NB4 (cell line): Measurements from ENCODE around the gene IDUA.

Experiments used
- DNase-seq: peaks from one replicate; pipeline ENCODE4 v3.0.0; 2010; ENCODE audit warnings: low read depth
- H3K4me3 ChIP-seq: one replicate; pipeline ENCODE4 v1.5.1; 2011; ENCODE audit warnings: mild to moderate bottlenecking, low read depth, low read length, moderate library complexity
- MAX ChIP-seq: IDR thresholded peaks from 2 replicates; pipeline ENCODE4 v1.6.1; 2011; ENCODE audit warnings: low read depth, low read length
- MYC ChIP-seq: IDR thresholded peaks from 2 replicates; pipeline ENCODE4 v1.6.1; 2011; ENCODE audit warnings: low read depth, low read length
- POLR2A ChIP-seq: IDR thresholded peaks from 2 replicates; pipeline ENCODE4 v1.6.1; 2011; ENCODE audit warnings: mild to moderate bottlenecking; ENCODE audit not compliant: insufficient read length; ENCODE audit errors: extremely low read depth
- TF ChIP-seq, protein P1 (sequence below): IDR thresholded peaks from one replicate; pipeline ENCODE4 v1.5.1; 2012; ENCODE audit warnings: low read depth, low read length

The IDUA gene

GRCh38 chr4:966266-967112 is 20.4 kb upstream of the IDUA start:
- no peak overlapping the region for H3K4me3 ChIP-seq
- TF ChIP-seq, protein P1, sequence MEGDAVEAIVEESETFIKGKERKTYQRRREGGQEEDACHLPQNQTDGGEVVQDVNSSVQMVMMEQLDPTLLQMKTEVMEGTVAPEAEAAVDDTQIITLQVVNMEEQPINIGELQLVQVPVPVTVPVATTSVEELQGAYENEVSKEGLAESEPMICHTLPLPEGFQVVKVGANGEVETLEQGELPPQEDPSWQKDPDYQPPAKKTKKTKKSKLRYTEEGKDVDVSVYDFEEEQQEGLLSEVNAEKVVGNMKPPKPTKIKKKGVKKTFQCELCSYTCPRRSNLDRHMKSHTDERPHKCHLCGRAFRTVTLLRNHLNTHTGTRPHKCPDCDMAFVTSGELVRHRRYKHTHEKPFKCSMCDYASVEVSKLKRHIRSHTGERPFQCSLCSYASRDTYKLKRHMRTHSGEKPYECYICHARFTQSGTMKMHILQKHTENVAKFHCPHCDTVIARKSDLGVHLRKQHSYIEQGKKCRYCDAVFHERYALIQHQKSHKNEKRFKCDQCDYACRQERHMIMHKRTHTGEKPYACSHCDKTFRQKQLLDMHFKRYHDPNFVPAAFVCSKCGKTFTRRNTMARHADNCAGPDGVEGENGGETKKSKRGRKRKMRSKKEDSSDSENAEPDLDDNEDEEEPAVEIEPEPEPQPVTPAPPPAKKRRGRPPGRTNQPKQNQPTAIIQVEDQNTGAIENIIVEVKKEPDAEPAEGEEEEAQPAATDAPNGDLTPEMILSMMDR, result no peak
- no peak for TF ChIP-seq MYC
- no peak for TF ChIP-seq MAX
- no peak for TF ChIP-seq POLR2A
- DNase-seq, result no peak

DNA sequence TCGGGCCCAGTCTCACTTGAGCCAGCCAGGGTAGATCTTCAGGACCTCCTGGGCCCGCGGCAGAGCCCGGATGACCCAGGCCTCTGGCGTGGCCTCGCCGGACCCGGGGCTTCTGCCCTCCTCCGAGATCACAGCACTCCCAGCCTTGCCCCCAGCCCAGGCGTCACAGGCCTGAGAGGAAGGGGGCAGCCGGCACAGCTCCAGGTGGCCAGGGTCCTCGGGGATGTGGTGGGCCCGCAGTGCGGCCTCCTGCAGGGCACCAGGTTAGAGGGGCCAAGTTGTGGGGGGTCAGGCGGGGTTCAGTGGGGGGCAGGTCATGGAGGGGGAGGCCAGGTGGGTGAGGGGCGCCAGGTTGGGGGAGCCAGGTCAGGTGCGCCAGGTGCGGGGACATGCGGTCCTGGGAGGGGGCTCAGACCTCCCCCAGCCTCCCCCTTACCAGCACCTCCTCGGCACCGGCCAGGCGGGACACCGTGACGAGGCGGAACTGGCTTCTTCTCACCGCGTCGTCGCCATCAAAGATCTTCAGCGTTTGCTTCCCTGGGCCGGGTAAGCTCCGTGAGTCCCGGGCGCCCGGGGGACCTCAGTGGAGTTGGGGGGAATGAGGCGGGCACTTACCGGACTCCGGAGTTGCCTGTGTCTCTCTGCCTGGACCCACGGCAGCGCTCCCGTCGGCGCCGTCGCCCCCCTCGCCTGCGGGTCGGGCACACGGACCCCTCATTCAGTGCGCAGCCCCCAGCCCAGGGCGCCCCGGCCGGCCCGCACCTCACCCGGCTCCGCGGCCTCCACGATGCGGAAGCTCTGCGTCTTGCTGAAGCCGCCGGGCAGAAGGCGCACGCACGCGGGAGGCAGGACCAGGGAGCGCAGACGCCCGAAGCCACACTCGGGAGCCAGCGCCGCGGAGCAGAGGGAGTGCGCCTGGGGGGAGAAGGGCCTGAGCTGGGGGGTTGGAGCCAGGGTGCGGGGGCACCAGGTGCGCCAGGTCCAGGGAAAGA is 19.4 kb upstream of the IDUA start:
- H3K4me3 ChIP-seq, result no peak overlapping the region
- no peak for DNase-seq
- no peak for TF ChIP-seq POLR2A

- TF ChIP-seq, protein P1, result no peak
- TF ChIP-seq POLR2A (no peak), MAX (no peak), MYC (no peak)
- H3K4me3 ChIP-seq, result no peak overlapping the region
- DNase-seq, result no peak
Measured at GRCh38 chr4:968221-968620, 18.6 kb upstream of the IDUA start.

GRCh38 chr4:968621-969394 is 18.0 kb upstream of the IDUA start:
- no peak for TF ChIP-seq MYC
- TF ChIP-seq MAX, result no peak
- no peak for TF ChIP-seq POLR2A
- TF ChIP-seq, protein P1, result no peak
- H3K4me3 ChIP-seq, result no peak overlapping the region
- no peak for DNase-seq

DNA sequence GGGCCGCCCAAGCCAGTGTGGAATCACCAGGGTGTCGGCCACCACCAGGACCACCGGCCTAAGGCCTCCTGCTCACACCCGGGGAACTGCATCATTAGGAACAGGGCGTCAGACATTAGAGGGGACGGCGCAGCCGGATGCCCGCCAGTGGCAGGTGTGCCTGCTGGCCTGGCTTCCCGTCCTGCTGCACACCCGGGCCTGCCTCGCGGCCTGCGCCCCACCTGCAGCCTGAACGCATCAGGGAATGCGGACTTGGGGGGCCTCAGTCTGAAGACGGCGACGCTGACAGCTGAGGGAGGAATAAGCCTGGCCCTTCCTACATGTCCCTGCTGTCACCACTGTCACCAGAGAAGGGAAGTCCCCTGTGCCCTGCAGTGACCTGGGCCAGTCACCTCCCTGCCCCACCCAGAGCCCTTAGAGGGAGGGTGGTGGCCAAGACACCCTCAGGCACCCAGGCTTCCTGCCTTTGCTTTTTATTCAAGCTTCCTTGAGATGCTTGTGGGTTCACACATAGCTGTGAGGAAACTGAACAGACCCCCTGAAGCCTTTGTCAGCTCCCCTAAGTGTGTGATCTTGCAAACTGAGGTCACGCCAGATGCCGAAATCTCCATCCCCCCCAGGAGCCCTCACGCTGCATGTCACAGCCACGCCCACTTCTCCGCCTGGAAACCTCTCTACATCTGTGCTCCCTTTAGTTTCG is 16.6 kb upstream of the IDUA start:
- no peak for DNase-seq
- no peak overlapping the region for H3K4me3 ChIP-seq
- no peak for TF ChIP-seq POLR2A
- no peak for TF ChIP-seq MAX
- TF ChIP-seq MYC, result no peak
- TF ChIP-seq, protein P1, result no peak
